GM18867 (cell line): Measurements from ENCODE around the gene KRTAP10-3.
"Not testable (repeated sequence)": the region's sequence is repeated elsewhere in the genome, so short reads cannot be mapped to it uniquely, and the experiment has no call there.

Source experiments
- ATAC-seq: cut with Tn5 transposase; IDR thresholded peaks from one replicate; pipeline ENCODE4 v1.9.1; 2021; ENCODE audit warnings: mild to moderate bottlenecking, moderate library complexity; ENCODE audit not compliant: unreplicated experiment

KRTAP10-3 gene

GRCh38 chr21:44550285-44550684, 8.3 kb downstream of the KRTAP10-3 start:
- ATAC-seq = not testable (repeated sequence)

GRCh38 chr21:44549525-44550211, 8.9 kb downstream of the KRTAP10-3 start:
- no peak for ATAC-seq

DNA sequence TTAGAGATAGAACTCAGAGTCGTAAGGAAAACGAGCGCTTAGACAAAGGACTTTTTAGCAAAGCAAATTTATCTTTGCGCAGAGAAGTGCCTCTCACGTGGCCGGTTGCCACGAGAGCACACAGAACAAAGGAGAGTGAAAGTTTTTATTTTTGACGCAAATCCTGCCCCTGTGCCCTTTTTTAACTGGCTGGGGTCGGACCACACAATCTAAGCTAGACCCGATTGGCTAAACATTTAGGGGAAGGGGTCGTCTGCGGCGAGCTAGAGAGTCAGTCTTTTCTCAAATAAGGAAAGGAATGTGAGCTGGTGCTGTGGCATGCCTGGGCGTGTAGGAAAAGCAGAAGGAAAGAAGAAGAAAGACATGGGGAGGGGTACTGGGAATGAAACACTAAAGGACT, 9.7 kb downstream of the KRTAP10-3 start:
- ATAC-seq = no peak

- ATAC-seq = no peak
These were observed 10.2 kb downstream of the KRTAP10-3 start for GRCh38 chr21:44548381-44548780.

DNA sequence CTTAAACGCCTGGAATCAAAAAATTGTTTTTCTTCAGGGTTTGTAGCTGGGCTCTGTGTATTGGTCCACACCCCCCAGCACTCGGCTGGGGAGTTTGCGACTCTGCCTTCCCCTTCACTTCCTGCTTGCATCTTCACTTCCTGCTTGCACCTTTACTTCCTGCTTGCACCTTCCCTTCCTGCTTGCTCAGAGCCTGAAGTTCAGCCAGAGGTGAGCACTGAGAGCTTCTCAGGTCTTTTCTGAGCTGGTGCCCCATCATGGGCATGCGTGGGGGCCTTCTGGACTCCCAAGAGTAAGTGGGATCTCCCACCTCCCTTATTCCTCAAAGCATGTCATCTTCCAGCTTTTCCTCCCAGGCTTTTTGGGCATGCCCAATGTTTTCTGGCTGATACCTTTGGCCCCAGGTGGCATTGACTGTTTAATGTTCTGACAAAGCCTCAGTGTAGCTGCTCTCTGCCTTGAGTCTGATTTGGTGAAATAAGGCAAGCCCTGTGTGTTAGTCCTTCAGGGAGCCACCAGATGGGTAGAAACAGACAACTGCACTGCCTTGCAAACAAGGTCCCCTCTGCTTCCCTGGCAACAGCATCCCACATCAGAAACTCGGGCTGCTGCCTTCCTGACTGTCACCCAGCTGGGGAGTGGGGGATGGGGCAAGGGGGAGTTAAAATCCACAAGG, 10.8 kb downstream of the KRTAP10-3 start:
- no peak for ATAC-seq

DNA sequence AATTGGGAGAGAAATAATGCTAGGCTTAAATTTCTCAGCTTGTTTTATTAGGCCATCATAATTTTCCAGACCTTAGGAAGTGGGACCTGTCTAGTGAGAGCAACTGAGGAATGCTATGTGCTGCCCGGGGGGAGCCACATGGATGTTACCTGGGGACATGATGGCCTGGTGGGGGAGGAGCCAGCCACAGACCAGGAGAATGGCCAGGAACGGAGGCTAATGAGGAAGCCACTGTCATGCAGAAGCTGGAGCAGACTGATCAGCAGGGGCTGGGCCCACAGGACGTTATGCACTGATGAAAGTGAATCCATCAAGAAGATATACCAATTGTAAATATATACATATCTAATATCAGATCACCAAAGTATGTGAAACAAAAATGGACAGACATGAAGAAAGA, 14.0 kb downstream of the KRTAP10-3 start:
- no peak for ATAC-seq

DNA sequence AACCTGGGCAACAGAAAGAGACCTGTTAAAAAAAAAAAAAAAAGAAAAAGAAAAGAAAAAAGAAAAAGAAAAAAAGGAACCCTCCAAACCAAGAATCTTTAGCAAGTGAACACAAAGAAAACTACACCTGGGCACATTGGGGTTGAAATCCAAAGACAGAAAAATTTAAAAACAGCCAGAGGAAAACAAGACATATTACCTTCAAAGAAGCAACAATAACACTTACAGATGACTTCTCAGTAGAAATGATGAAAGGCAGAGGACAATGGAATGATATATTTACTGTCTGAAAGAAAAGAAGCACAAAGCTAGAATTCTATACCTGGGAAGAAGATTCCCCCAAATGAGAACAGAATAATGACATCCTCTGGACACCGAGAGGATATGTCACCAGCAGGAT, 15.9 kb downstream of the KRTAP10-3 start:
- ATAC-seq = no peak

DNA sequence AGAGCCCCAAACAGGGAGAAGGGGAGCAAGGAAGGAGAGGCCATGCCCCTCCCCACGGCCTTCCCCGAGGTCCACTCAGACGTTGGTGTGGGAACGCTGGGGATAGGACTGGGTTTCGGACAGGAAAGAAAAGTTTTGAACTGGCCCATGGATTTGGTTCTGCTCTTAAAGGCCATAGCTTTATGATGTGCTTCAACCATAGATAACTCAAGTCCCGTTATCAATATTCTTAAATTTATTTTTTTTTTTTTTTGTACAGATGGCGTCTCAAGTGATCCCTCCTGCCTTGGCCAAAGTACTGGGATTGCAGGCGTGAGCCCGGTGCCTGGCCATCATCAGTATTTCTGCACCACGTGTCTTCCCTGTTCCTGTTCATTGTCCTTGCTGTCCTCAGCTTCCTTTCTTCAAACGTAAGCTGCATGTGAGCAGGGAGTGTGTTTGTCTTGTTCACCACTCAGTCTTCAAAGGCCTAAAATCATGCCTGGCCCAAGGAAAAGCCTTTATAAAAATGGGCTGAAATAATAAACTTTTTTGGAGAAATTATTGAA, 17.8 kb downstream of the KRTAP10-3 start:
- ATAC-seq = no peak

DNA sequence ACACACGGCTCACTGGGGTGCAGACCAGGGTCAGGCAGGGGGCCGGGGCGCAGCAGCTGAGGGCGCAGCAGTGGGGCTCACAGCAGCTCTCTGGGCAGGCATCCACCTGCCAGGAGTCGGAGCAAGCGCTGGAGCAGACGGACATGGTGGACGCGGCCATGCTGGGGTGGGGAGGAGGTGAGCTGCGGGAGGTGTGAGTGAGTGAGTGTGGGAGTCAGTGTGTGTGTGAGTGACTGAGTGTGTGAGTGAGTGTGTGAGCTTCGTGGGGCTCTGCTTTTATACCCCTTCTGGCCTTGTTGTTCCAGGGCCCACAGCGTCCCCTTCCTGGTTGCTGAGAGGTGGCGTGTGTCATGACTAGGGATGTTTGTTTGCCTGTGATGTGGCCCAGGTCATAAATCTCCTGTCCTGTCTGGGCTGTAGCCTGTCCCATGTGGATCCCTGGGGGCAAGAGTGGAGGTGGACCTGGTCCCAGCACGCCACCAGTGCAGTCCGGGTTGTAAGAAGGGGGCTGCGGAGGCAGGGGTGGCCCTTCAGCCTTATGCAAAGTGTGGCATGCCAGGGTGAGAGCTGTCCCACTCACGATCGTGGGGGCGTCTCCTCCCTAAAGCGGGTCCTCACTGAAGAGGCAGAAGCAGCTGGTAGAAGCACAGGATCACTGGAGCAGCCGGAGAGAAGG, 18.5 kb downstream of the KRTAP10-3 start, which contains the start of gene KRTAP10-1:
KRTAP10-1 (minus strand) TSS at position 205 of the 676 bp plus-strand sequence; CDS start at position 160, 45 bp downstream.
- no peak for ATAC-seq

DNA sequence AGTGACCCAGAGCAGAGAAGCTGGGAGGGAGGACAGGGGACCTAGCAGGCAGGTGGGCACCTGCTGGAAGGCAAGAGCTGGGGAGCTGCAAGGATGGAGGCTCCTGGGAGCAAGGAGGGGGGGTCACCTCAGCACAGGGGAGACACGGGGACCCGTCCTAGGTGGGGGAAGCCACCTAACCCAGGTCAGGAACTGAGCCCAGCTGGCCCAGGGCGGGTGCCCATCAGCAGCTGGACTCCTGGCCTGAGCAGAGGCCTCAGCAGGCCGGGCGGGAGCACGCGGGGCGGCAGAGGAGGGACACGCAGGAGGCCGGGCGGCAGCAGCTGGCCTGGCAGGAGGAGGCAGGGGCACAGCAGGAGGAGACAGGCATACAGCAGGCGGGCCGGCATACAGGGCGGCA, 19.5 kb downstream of the KRTAP10-3 start:
- ATAC-seq = no peak

DNA sequence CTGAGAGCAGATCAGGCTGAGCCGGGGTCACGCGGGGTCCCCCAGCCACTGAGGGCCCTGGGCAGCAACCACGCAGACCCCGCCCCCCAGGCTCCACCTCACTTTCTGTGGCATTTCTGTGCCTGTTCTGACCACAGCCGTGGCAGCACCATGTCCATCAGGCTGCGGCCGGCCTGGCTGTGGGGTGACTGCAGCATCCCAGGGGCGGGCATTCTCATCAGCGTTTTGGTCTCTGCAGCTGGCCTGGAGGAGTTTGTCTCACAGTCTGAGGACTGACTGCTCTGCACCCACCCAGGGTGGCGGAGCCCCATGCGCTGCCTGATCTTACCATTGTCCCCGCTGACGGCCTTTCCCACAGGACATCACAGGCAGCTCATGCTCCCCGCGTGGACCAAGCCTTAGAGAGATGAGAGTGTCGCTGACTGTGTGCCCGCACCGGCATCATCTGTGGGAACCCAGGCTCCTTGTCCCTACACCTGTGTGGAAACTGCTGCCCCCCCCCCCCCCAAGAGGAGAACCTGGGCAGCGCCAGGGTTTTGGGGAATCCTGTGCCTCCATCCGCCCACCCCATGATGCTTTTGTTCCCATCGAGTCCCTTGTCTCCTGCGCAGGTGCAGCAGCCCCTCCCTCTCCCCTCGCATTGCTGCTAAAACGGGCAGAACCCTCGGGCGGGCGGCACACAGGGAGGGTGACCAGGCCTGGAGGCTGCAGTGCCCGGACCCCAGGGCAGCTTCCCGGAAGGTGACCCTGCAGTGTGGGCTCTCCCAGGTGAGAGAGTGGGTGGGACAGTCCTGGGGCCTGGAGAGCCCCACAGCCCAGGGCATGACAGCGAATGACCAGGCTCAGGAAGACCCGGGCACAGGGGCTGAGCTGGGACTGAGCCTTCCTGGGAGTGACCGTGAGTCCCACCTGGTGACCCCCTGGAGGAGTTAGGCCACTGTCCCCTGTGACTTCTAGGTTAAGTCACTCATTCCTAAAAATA, 20.4 kb downstream of the KRTAP10-3 start:
- ATAC-seq = no peak

GRCh38 chr21:44535963-44536362, 22.6 kb downstream of the KRTAP10-3 start:
- ATAC-seq = no peak

GRCh38 chr21:44534688-44535087, 23.9 kb downstream of the KRTAP10-3 start:
- ATAC-seq = no peak

DNA sequence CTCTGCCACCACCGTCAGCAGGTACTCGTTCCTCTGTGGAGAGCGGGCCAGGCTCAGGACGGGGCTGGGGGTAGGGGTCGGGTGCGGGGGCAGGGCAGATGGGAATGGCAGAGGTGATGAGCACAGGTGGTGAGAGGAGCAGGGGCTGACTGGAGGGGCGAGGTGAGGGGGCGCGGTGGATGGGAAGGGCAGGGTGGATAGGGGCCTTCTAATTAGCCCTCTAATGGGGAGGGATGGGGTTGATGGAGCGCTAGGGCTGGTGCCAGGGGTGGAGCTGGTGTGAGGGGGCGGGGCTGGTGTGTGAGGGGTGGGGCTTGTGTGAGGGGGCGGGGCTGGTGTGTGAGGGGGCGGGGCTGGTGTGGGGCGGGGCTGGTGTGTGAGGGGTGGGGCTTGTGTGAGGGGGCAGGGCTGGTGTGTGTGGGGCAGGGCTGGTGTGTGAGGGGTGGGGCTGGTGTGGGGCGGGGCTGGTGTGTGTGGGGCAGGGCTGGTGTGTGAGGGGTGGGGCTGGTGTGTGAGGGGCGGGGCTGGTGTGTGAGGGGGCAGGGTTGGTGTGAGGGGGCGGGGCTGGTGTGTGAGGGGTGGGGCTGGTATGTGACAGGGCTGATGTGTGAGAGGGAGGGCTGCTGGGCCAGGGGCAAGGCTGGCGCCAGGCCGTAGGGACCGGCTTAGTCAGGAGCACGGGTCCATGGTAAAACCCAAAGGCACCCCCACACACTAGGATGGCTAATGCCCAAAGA, 24.5 kb downstream of the KRTAP10-3 start:
- ATAC-seq = no peak

DNA sequence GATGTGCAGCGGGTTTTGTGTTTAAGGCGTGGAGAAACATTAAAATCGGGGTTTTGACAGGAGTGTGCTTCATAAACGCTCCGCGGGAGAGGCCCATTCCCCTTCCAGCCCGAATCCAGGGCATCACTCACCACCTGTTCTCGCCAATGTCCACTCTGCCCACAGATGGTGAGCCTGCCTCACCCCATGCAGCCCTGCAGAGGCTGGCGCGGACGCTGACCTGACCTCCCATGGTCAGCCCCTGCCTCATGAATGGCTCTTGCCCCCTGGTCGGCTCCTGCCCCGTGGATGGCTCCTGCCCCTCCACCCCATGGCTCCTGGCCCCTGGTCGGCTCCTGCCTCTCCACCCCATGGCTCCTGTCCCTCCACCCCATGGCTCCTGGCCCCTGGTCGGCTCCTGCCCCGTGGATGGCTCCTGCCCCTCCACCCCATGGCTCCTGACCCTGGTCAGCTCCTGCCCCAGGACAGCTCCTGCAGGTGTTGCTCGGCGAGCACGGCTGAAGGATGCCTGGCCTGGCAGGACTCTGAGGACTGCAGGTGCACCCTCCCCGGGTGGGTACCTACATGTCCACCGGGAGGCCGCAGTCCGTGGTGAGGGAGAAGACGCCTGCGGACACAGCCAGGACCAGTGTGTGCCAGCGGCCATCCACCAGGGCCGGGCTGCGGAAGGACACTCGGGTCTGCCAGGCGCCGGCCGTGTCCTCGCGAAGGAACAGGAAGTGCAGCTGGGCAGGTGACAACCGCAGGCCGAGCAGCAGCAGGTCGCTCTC, 25.3 kb downstream of the KRTAP10-3 start:
- no peak for ATAC-seq

- ATAC-seq = no peak
These were observed 25.9 kb downstream of the KRTAP10-3 start for GRCh38 chr21:44532712-44533111.

GRCh38 chr21:44531606-44532564, 26.7 kb downstream of the KRTAP10-3 start:
- no peak for ATAC-seq
